Liver (tissue), 9 donors: ENCODE data around the gene FIBCD1. TPM values are rescaled to one million over a fixed set of nuclear protein-coding genes. Genes with fewer than 3 reads are reported as not detected.

Experiments
- DNase-seq: peaks from one replicate; pipeline ENCODE4 v3.0.0-alpha.2; 2017; ENCODE audit warnings: low spot score
- H3K27ac ChIP-seq, 2 donors: one replicate each; pipeline ENCODE4 v1.7.0; 2013; ENCODE audit warnings: inconsistent platforms in 2 of 2, low read length in 2 of 2, control low read depth in 1 of 2, low read depth in 1 of 2, mild to moderate bottlenecking in 1 of 2
- H3K27me3 ChIP-seq, 4 donors: one replicate each; pipeline versions ENCODE4 v1.6.1 to v1.7.0; 2013; ENCODE audit warnings: low read length in 3 of 4, inconsistent platforms in 1 of 4, mild to moderate bottlenecking in 1 of 4, moderate library complexity in 1 of 4; ENCODE audit not compliant: control insufficient read depth in 4 of 4, insufficient read depth in 4 of 4
- H3K36me3 ChIP-seq, 4 donors: one replicate each; pipeline versions ENCODE4 v1.6.1 to v1.7.0; 2013; ENCODE audit warnings: low read length in 3 of 4, mild to moderate bottlenecking in 3 of 4, low read depth in 1 of 4, moderate library complexity in 1 of 4; ENCODE audit not compliant: control insufficient read depth in 4 of 4, insufficient read depth in 3 of 4
- H3K4me1 ChIP-seq, 4 donors: one replicate each; pipeline versions ENCODE4 v1.6.1 to v1.7.0; 2013; ENCODE audit warnings: low read length in 3 of 4, mild to moderate bottlenecking in 3 of 4, moderate library complexity in 1 of 4; ENCODE audit not compliant: control insufficient read depth in 4 of 4, insufficient read depth in 4 of 4
- H3K4me3 ChIP-seq, 3 donors: one replicate each; pipeline versions ENCODE4 v1.6.1 to v1.7.0; 2013; ENCODE audit warnings: low read length in 3 of 3, control low read depth in 1 of 3, low read depth in 1 of 3, mild to moderate bottlenecking in 1 of 3
- H3K9ac ChIP-seq, 2 donors: one replicate each; pipeline ENCODE4 v1.7.0; 2013; ENCODE audit warnings: low read length in 2 of 2, mild to moderate bottlenecking in 2 of 2, moderate library complexity in 2 of 2, control low read depth in 1 of 2, low read depth in 1 of 2
- H3K9me3 ChIP-seq, 4 donors: one replicate each; pipeline versions ENCODE4 v1.6.1 to v1.7.0; 2013; ENCODE audit warnings: low read length in 3 of 4; ENCODE audit not compliant: control insufficient read depth in 4 of 4
- ATF3 ChIP-seq: IDR thresholded peaks from 2 replicates; pipeline ENCODE4 v1.6.1; 2016; ENCODE audit warnings: antibody characterized with exemption
- CTCF ChIP-seq: fragments of 150-350 bp; IDR thresholded peaks from 2 replicates; pipeline ENCODE4 v1.5.1; 2017; ENCODE audit warnings: improper control_type of control experiment, low read depth, low read length; ENCODE audit not compliant: missing input control
- EGR1 ChIP-seq, 2 donors: IDR thresholded peaks; 2 replicates each; pipeline ENCODE4 v1.6.1; 2016 to 2018; ENCODE audit warnings: antibody characterized with exemption in 2 of 2, low read depth in 2 of 2
- FOXA1 ChIP-seq: IDR thresholded peaks from 2 replicates; pipeline ENCODE4 v1.6.1; 2016; ENCODE audit warnings: antibody characterized with exemption
- FOXA2 ChIP-seq: IDR thresholded peaks from 2 replicates; pipeline ENCODE4 v1.6.1; 2016; ENCODE audit warnings: antibody characterized with exemption
- GABPA ChIP-seq, 2 donors: IDR thresholded peaks in 1 of 2; conservative IDR thresholded peaks in 1 of 2; 2 replicates each; pipeline ENCODE4 v1.6.1; 2016; ENCODE audit warnings: antibody characterized with exemption in 2 of 2, mild to moderate bottlenecking in 1 of 2, moderate library complexity in 1 of 2
- HNF4A ChIP-seq, 2 donors: conservative IDR thresholded peaks; 2 replicates each; pipeline ENCODE4 v1.6.1; 2016; ENCODE audit warnings: antibody characterized with exemption in 2 of 2, mild to moderate bottlenecking in 2 of 2
- HNF4G ChIP-seq: IDR thresholded peaks from 2 replicates; pipeline ENCODE4 v1.6.1; 2016; ENCODE audit warnings: antibody characterized with exemption
- JUND ChIP-seq, 2 donors: IDR thresholded peaks; 2 replicates each; pipeline ENCODE4 v1.6.1; 2016; ENCODE audit warnings: antibody characterized with exemption in 2 of 2
- NR2F2 ChIP-seq: IDR thresholded peaks from 2 replicates; pipeline ENCODE4 v1.6.1; 2016; ENCODE audit warnings: antibody characterized with exemption
- REST ChIP-seq: IDR thresholded peaks from 2 replicates; pipeline ENCODE4 v1.6.1; 2016; ENCODE audit warnings: antibody characterized with exemption, mild to moderate bottlenecking
- RXRA ChIP-seq, 2 donors: IDR thresholded peaks; 2 replicates each; pipeline ENCODE4 v1.6.1; 2017 to 2018; ENCODE audit warnings: antibody characterized with exemption in 2 of 2, mild to moderate bottlenecking in 1 of 2
- SP1 ChIP-seq: IDR thresholded peaks from 2 replicates; pipeline ENCODE4 v1.6.1; 2018; ENCODE audit warnings: antibody characterized with exemption, mild to moderate bottlenecking
- TAF1 ChIP-seq: conservative IDR thresholded peaks from 2 replicates; pipeline ENCODE4 v1.6.1; 2016; ENCODE audit warnings: antibody characterized with exemption, mild to moderate bottlenecking
- ZBTB33 ChIP-seq: IDR thresholded peaks from 2 replicates; pipeline ENCODE4 v1.6.1; 2016; ENCODE audit warnings: antibody characterized with exemption
- WGBS: extraction: QIAGEN DNeasy Blood & Tissue Kit; methylation state at CpG from one replicate; pipeline ENCODE4 v1.1.7; 2013; 5-methylcytosine and 5-hydroxymethylcytosine counted together
- polyA plus RNA-seq, 2 donors: library from polyadenylated mRNA; stranded (reverse) in 1 of 2; unstranded in 1 of 2; fragments of 200-250 nt in 1 of 2; fragments of >200 nt in 1 of 2; fragmentation: Nextera tagmentation in 1 of 2; extraction: Ambion mirVana in 1 of 2; gene quantifications; one replicate each; pipeline versions ENCODE4 v1.2.1 to v1.2.3, GENCODE V29; 2013 to 2015
- total RNA-seq, 2 donors: library from RNA; depleted of rRNA; stranded (reverse); fragments of >200 nt; gene quantifications; one replicate each; pipeline ENCODE4 v1.2.3, GENCODE V29; 2014
- donor health status: healthy.
- donor health status: healthy.
- donor health status: healthy.
- donor health status: healthy.
- donor health status: healthy.

FIBCD1 gene
- total and polyA plus RNA-seq, 4 donors = not detected

- Histone ChIP-seq H3K4me1 (no peaks in the 10 kb centered on the region), H3K36me3 (no peaks in the 10 kb centered on the region), H3K27me3 (peaks cover 0 to 2% (median 0%) of the 10 kb centered on the region in 4 donors), H3K9me3 (no peaks in the 10 kb centered on the region), H3K27ac (no peak overlapping the region), H3K4me3 (no peak overlapping the region), H3K9ac (no peak overlapping the region)
- DNase-seq = no peak
- WGBS = 59% methylated on average over 24 of the region's 24 CpGs
- TF ChIP-seq EGR1 (IDR thresholded peaks at IDR 0.05; ENCODE audit: low read depth in 2 of 2) (no peak), HNF4A (conservative IDR thresholded peaks at IDR 0.05) (no peak), FOXA2 (no peak), REST (no peak), FOXA1 (no peak), GABPA (IDR thresholded peaks at IDR 0.05 in 1 of 2, conservative IDR thresholded peaks at IDR 0.05 in 1 of 2) (no peak)
These were observed 47.4 kb upstream of the FIBCD1 start for GRCh38 chr9:130986356-130986965.

DNA sequence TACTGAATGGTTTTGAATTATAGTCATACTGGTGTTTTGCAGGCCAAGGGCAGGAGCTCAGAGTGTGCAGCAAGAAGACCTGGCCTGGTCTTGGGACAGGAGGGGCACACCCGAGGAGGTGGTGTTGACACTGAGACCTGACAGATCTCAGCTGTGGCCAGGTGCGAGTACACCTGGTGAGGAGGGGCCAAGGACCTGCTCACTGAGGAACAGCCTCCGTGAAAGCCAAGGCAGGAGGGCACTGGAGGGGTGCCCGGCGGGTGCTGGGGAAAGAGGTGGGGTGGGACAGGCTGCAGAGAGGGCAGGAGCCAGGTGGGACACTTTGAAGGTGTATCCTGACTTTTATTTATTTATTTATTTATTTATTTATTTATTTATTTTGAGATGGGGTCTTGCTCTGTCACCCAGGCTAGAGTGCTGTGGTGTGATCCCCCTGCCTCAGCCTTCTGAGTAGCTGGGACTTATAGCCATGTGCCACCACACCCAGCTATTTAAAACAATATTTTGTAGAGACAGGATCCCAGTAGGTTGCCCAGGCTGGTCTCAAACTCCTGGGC, 46.6 kb upstream of the FIBCD1 start:
- H3K4me1 ChIP-seq = no peaks in the 10 kb centered on the region
- TF ChIP-seq NR2F2 = no peak
- TF ChIP-seq FOXA2 = no peak
- no peak for TF ChIP-seq HNF4G
- TF ChIP-seq EGR1 (IDR thresholded peaks at IDR 0.05; ENCODE audit: low read depth in 2 of 2) = no peak
- TF ChIP-seq CTCF = no peak
- H3K4me3 ChIP-seq = no peak overlapping the region
- H3K9me3 ChIP-seq = no peaks in the 10 kb centered on the region
- DNase-seq = no peak
- 62% methylated on average over 5 of the region's 5 CpGs for WGBS
- no peaks in the 10 kb centered on the region for H3K36me3 ChIP-seq
- peaks cover 0 to 2% (median 0%) of the 10 kb centered on the region in 4 donors for H3K27me3 ChIP-seq
- no peak overlapping the region for H3K27ac ChIP-seq
- H3K9ac ChIP-seq = no peak overlapping the region

GRCh38 chr9:130985029-130985428, 46.0 kb upstream of the FIBCD1 start:
- Histone ChIP-seq H3K4me3 (no peak overlapping the region), H3K27me3 (peaks cover 0 to 2% (median 1%) of the 10 kb centered on the region in 4 donors), H3K9ac (no peak overlapping the region), H3K36me3 (no peaks in the 10 kb centered on the region), H3K27ac (no peak overlapping the region), H3K9me3 (no peaks in the 10 kb centered on the region), H3K4me1 (no peaks in the 10 kb centered on the region)
- 80% methylated on average over 6 of the region's 6 CpGs for WGBS
- TF ChIP-seq ATF3 (no peak), GABPA (IDR thresholded peaks at IDR 0.05 in 1 of 2, conservative IDR thresholded peaks at IDR 0.05 in 1 of 2) (no peak), SP1 (no peak), RXRA (IDR thresholded peaks at IDR 0.05) (no peak), HNF4G (no peak), TAF1 (no peak), CTCF (no peak), FOXA1 (no peak), ZBTB33 (no peak), FOXA2 (no peak), JUND (IDR thresholded peaks at IDR 0.05) (no peak)
- no peak for DNase-seq
